BE2C (cell line): ENCODE data around the gene COL23A1.

Experiments
- DNase-seq: peaks from one replicate; pipeline ENCODE4 v3.0.0-alpha.2; 2020
- H3K27me3 ChIP-seq: fragments of 250-450 bp; sonication (Bioruptor Pico); 2 replicates; pipeline ENCODE4 v1.5.1; 2020; ENCODE audit warnings: mild to moderate bottlenecking
- H3K36me3 ChIP-seq: fragments of 250-450 bp; sonication (Bioruptor Pico); 2 replicates; pipeline ENCODE4 v1.5.1; 2020; ENCODE audit warnings: mild to moderate bottlenecking
- H3K4me1 ChIP-seq: fragments of 250-450 bp; sonication (Bioruptor Pico); 2 replicates; pipeline ENCODE4 v1.5.1; 2020
- H3K4me3 ChIP-seq: 2 replicates; pipeline ENCODE4 v1.5.1; 2011; ENCODE audit warnings: low read depth, low read length
- H3K9me3 ChIP-seq: fragments of 250-450 bp; sonication (Bioruptor Pico); 2 replicates; pipeline ENCODE4 v1.5.1; 2020
- CTCF ChIP-seq: IDR thresholded peaks from 2 replicates; pipeline ENCODE4 v1.5.1; 2012; ENCODE audit warnings: mild to moderate bottlenecking, low read depth, low read length

Gene COL23A1

GRCh38 chr5:178563621-178564020, 26.6 kb downstream of the COL23A1 start:
- DNase-seq: no peak
- no peaks in the 10 kb centered on the region for H3K4me1 ChIP-seq
- H3K36me3 ChIP-seq: no peaks in the 10 kb centered on the region
- TF ChIP-seq CTCF: no peak
- no peaks in the 10 kb centered on the region for H3K27me3 ChIP-seq
- H3K4me3 ChIP-seq: no peak overlapping the region
- no peaks in the 10 kb centered on the region for H3K9me3 ChIP-seq

- no peak overlapping the region for H3K4me3 ChIP-seq
- H3K36me3 ChIP-seq: no peaks in the 10 kb centered on the region
- H3K27me3 ChIP-seq: no peaks in the 10 kb centered on the region
- TF ChIP-seq CTCF: no peak
- H3K4me1 ChIP-seq: no peaks in the 10 kb centered on the region
- DNase-seq: no peak
- H3K9me3 ChIP-seq: no peaks in the 10 kb centered on the region
These were observed 28.4 kb downstream of the COL23A1 start for GRCh38 chr5:178561746-178562264.

GRCh38 chr5:178560911-178561310, 29.3 kb downstream of the COL23A1 start:
- TF ChIP-seq CTCF: no peak
- H3K9me3 ChIP-seq: no peaks in the 10 kb centered on the region
- H3K4me1 ChIP-seq: no peaks in the 10 kb centered on the region
- no peak for DNase-seq
- H3K36me3 ChIP-seq: no peaks in the 10 kb centered on the region
- H3K27me3 ChIP-seq: no peaks in the 10 kb centered on the region
- no peak overlapping the region for H3K4me3 ChIP-seq

GRCh38 chr5:178557416-178557815, 32.8 kb downstream of the COL23A1 start:
- no peaks in the 10 kb centered on the region for H3K9me3 ChIP-seq

GRCh38 chr5:178555771-178556211, 34.4 kb downstream of the COL23A1 start:
- TF ChIP-seq CTCF: no peak
- H3K36me3 ChIP-seq: no peaks in the 10 kb centered on the region
- H3K9me3 ChIP-seq: no peaks in the 10 kb centered on the region
- H3K4me3 ChIP-seq: no peak overlapping the region
- H3K4me1 ChIP-seq: no peaks in the 10 kb centered on the region
- no peak for DNase-seq
- peaks cover 3% of the 10 kb centered on the region; the same call in 1 of the 2 replicates for H3K27me3 ChIP-seq

More at GRCh38 chr5:178557416-178557815, 32.8 kb downstream of the COL23A1 start:
- no peak for TF ChIP-seq CTCF
- no peak for DNase-seq
- Histone ChIP-seq H3K4me3 (no peak overlapping the region), H3K36me3 (no peaks in the 10 kb centered on the region), H3K4me1 (no peaks in the 10 kb centered on the region), H3K27me3 (no peaks in the 10 kb centered on the region)

GRCh38 chr5:178555005-178555404, 35.2 kb downstream of the COL23A1 start:
- Histone ChIP-seq H3K27me3 (peaks cover 3% of the 10 kb centered on the region; the same call in 1 of the 2 replicates), H3K9me3 (no peaks in the 10 kb centered on the region), H3K4me3 (no peak overlapping the region), H3K36me3 (no peaks in the 10 kb centered on the region), H3K4me1 (no peaks in the 10 kb centered on the region)
- no peak for TF ChIP-seq CTCF
- no peak for DNase-seq
